ENCODE measurements around the gene ANXA7. TPM values are rescaled to one million over a fixed set of nuclear protein-coding genes. Genes with fewer than 3 reads are reported as not detected.

The ANXA7 gene
- total and polyA plus RNA-seq, 10 of the 15 experiments (the other 5 are each of a cell fraction or from before 2014, with no cell fraction given), result 70.6 to 184 (median 113) TPM

DNA sequence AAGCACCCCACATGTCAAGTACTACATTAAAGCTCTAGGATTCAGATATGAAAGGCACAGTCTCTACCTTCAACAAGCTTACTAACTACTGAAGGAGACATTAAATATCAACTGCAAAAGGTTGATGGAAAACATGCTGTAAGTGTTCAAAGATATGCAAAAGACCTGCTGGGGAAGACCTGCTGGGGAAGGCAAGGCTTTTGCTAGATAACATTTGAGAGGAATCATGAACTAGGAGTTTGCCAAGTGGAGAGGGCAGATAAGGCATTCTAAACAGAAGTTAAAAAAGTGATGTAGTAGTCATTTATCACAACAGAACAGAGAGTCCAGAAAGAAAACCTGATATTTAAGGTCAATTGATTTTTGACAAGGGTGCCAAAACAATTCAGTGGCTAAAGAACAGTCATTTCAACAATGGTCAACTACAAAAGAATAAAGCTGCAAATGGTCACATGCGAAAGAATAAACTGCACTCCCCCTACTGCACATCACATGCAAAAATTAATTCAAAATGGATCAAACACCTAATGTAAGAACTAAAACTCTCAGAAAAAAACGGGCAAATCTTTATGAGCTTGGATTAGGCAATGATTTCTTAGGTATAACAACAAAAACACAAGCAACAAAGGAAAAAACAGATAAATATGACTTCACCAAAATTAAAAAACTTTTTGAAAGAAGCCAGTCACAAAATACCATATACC is 42.5 kb upstream of the ANXA7 start:
- TF ChIP-seq SMAD1 (IDR thresholded peaks at IDR 0.05; ENCODE audit: low read depth, partially characterized antibody), result no peak

DNA sequence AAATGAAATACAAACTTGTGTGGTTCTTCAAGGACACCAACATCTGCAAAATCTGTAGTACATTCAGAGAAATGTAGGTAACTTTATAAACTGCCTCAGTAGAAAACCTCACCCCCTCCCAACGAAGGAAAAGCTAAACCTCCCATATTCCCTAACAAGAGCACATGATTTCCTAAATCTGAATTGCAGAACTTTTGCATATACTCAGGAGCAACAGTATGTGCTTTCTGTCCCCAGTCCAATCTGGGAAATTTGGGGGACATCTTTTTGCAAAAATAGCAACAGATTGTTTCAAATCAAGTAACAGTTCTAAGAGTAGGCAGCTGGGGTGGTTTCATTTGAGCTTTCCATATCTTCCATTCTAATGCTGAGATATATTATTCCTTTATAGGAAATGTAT is 35.3 kb upstream of the ANXA7 start:
- no peak overlapping the region for H3K27ac ChIP-seq (ENCODE audit: control insufficient read depth, insufficient read depth)
- no peak for ATAC-seq
- TF ChIP-seq MEF2B (IDR thresholded peaks at IDR 0.05; ENCODE audit: partially characterized antibody, poor library complexity, severe bottlenecking), result no peak
- TF ChIP-seq, protein P1, sequence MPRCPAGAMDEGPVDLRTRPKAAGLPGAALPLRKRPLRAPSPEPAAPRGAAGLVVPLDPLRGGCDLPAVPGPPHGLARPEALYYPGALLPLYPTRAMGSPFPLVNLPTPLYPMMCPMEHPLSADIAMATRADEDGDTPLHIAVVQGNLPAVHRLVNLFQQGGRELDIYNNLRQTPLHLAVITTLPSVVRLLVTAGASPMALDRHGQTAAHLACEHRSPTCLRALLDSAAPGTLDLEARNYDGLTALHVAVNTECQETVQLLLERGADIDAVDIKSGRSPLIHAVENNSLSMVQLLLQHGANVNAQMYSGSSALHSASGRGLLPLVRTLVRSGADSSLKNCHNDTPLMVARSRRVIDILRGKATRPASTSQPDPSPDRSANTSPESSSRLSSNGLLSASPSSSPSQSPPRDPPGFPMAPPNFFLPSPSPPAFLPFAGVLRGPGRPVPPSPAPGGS (IDR thresholded peaks at IDR 0.05; ENCODE audit: borderline replicate concordance, insufficient read depth, low read depth, low read length, poor library complexity, severe bottlenecking), result peak; percentile 27
- intact Hi-C loops (cut with micrococcal nuclease; ENCODE audit: unreplicated experiment) (no loop called here), in situ Hi-C loops (cut with MboI) (no loop called here)
- peaks cover 2 to 4% of the 10 kb centered on the region in 2 experiments; a peak in 3 of 4 replicates for H3K36me3 ChIP-seq (ENCODE audit: control insufficient read depth in 2 of 2, insufficient read depth in 2 of 2, low read length in 1 of 2)
- POLR2A ChIA-PET, result no interaction called here
- no peak overlapping the region for H3K9ac ChIP-seq (ENCODE audit: control insufficient read depth, insufficient read depth, low read length)
- no peaks in the 10 kb centered on the region for H4K20me1 ChIP-seq (ENCODE audit: control insufficient read depth, insufficient read depth)
- no TSS peak for BruUV-seq (replicated peaks)
- no peak for FAIRE-seq
- no peaks in the 10 kb centered on the region for H3K4me1 ChIP-seq (ENCODE audit: control insufficient read depth, insufficient read depth, low read length)
- CTCF ChIA-PET, result no interaction called here
- no peak for DNase-seq (ENCODE audit: low read depth, low spot score)
- no peaks in the 10 kb centered on the region for H3K9me3 ChIP-seq (replicated peaks; ENCODE audit: control insufficient read depth, insufficient read depth, low read length)
- no peak overlapping the region for H2AFZ ChIP-seq (ENCODE audit: control insufficient read depth, low read depth, low read length)
- H3K79me2 ChIP-seq (ENCODE audit: control insufficient read depth, insufficient read depth, low read length), result no peaks in the 10 kb centered on the region
- H3K4me3 ChIP-seq, result no peak overlapping the region
- H3K4me2 ChIP-seq (ENCODE audit: control insufficient read depth, insufficient read depth), result no peak overlapping the region
- H3K27me3 ChIP-seq (replicated peaks in 1 of 2; ENCODE audit: control insufficient read depth in 2 of 2, insufficient read depth in 2 of 2, low read length in 1 of 2), result no peaks in the 10 kb centered on the region
- RAD21 ChIA-PET (ENCODE audit: unreplicated experiment), result interaction anchor here (0.5 kb wide), 1 partner anchor 774 kb away, joined by 3 read pairs; no protein-coding TSS in a partner anchor
- WGBS (ENCODE audit: insufficient coverage, insufficient replicate concordance, low lambda C conversion rate, missing lambda C conversion rate), result 26% methylated on average over 1 of the region's 1 CpG
- SMC1A ChIA-PET (ENCODE audit: uncharacterized antibody, unreplicated experiment), result no interaction called here

More for the DNA sequence above, 42.5 kb upstream of the ANXA7 start:
- FAIRE-seq (no peak), ATAC-seq (no peak), DNase-seq (ENCODE audit: low read depth, low spot score) (no peak)
- ChIA-PET SMC1A (ENCODE audit: uncharacterized antibody, unreplicated experiment) (interaction anchor here (1.0 to 1.3 kb wide), 4 partner anchors 9 to 28 kb away, joined by 3 to 5 read pairs (median 4); no protein-coding TSS in a partner anchor), POLR2A (interaction anchor here (0.6 to 0.7 kb wide), 2 partner anchors 32 to 34 kb away, joined by 4 to 5 read pairs; no protein-coding TSS in a partner anchor), CTCF (no interaction called here), RAD21 (ENCODE audit: unreplicated experiment) (no interaction called here)
- Histone ChIP-seq H3K9me3 (replicated peaks; ENCODE audit: control insufficient read depth, insufficient read depth, low read length) (no peaks in the 10 kb centered on the region), H3K4me2 (ENCODE audit: control insufficient read depth, insufficient read depth) (no peak overlapping the region), H4K20me1 (ENCODE audit: control insufficient read depth, insufficient read depth) (no peaks in the 10 kb centered on the region), H3K4me1 (ENCODE audit: control insufficient read depth, insufficient read depth, low read length) (no peaks in the 10 kb centered on the region), H3K27me3 (replicated peaks in 1 of 2; ENCODE audit: control insufficient read depth in 2 of 2, insufficient read depth in 2 of 2, low read length in 1 of 2) (no peaks in the 10 kb centered on the region), H3K4me3 (no peak overlapping the region), H3K27ac (ENCODE audit: control insufficient read depth, insufficient read depth) (no peak overlapping the region), H3K36me3 (ENCODE audit: control insufficient read depth in 2 of 2, insufficient read depth in 2 of 2, low read length in 1 of 2) (peaks cover 0 to 1% of the 10 kb centered on the region in 2 experiments; a peak in 3 of 4 replicates), H3K79me2 (ENCODE audit: control insufficient read depth, insufficient read depth, low read length) (no peaks in the 10 kb centered on the region), H2AFZ (ENCODE audit: control insufficient read depth, low read depth, low read length) (no peak overlapping the region), H3K9ac (ENCODE audit: control insufficient read depth, insufficient read depth, low read length) (no peak overlapping the region)
- intact Hi-C loops (cut with micrococcal nuclease; ENCODE audit: unreplicated experiment) (no loop called here), in situ Hi-C loops (cut with MboI) (no loop called here)
- BruUV-seq (replicated peaks), result no TSS peak
- WGBS (ENCODE audit: insufficient coverage, insufficient replicate concordance, low lambda C conversion rate, missing lambda C conversion rate), result 98% methylated on average over 2 of the region's 2 CpGs
